Astrocyte of the hippocampus (primary cell): ENCODE measurements around the gene RAB27B.
A peak's percentile ranks its signal among the peaks of the same experiment; 100 is the strongest.
"Not testable (repeated sequence)": the region's sequence is repeated elsewhere in the genome, so short reads cannot be mapped to it uniquely, and the experiment has no call there.

Source experiments
- DNase-seq: peaks from one replicate; pipeline ENCODE4 v3.0.0; 2011; ENCODE audit warnings: low read depth, low spot score

RAB27B gene

GRCh38 chr18:54828281-54828881 lies at the start of gene RAB27B:
Gene RAB27B, plus strand, starts transcription at chr18:54828477. Its CDS starts 49,109 bp downstream, at chr18:54877586.
- peak; percentile 89 for DNase-seq

- no peak for DNase-seq
Measured at GRCh38 chr18:54780285-54780861, 47.9 kb upstream of the RAB27B start.

- DNase-seq, result no peak
Measured at GRCh38 chr18:54780970-54781369, 47.3 kb upstream of the RAB27B start.

GRCh38 chr18:54783139-54783538 lies 45.1 kb upstream of the RAB27B start:
- no peak for DNase-seq

- no peak for DNase-seq
Measured at GRCh38 chr18:54786206-54786605, 42.1 kb upstream of the RAB27B start.

GRCh38 chr18:54787121-54787520 lies 41.2 kb upstream of the RAB27B start:
- DNase-seq, result peak; percentile 11

GRCh38 chr18:54787616-54788015 lies 40.7 kb upstream of the RAB27B start:
- peak; percentile 39 for DNase-seq

GRCh38 chr18:54790109-54790508 lies 38.2 kb upstream of the RAB27B start:
- no peak for DNase-seq

GRCh38 chr18:54791657-54792056 lies 36.6 kb upstream of the RAB27B start:
- no peak for DNase-seq

- no peak for DNase-seq
Measured at GRCh38 chr18:54792079-54792478, 36.2 kb upstream of the RAB27B start.

- DNase-seq, result no peak
Measured at GRCh38 chr18:54794823-54795222, 33.5 kb upstream of the RAB27B start.

GRCh38 chr18:54798186-54798585 lies 30.1 kb upstream of the RAB27B start:
- DNase-seq, result no peak

- DNase-seq, result no peak
Measured at GRCh38 chr18:54801374-54801773, 26.9 kb upstream of the RAB27B start.

- DNase-seq, result no peak
Measured at GRCh38 chr18:54802178-54802577, 26.1 kb upstream of the RAB27B start.

- no peak for DNase-seq
Measured at GRCh38 chr18:54802686-54803395, 25.4 kb upstream of the RAB27B start.

GRCh38 chr18:54805571-54806334 lies 22.5 kb upstream of the RAB27B start:
- peak; percentile 67 for DNase-seq

- DNase-seq, result no peak
Measured at GRCh38 chr18:54806526-54806925, 21.8 kb upstream of the RAB27B start.

- DNase-seq, result no peak
Measured at GRCh38 chr18:54807303-54807702, 21.0 kb upstream of the RAB27B start.

- not testable (repeated sequence) for DNase-seq
Measured at GRCh38 chr18:54810662-54811061, 17.6 kb upstream of the RAB27B start.

GRCh38 chr18:54812885-54813284 lies 15.4 kb upstream of the RAB27B start:
- no peak for DNase-seq

GRCh38 chr18:54813305-54813704 lies 15.0 kb upstream of the RAB27B start:
- DNase-seq, result no peak

- DNase-seq, result no peak
Measured at GRCh38 chr18:54813977-54814565, 14.2 kb upstream of the RAB27B start.
